HG03521 (cell line): ENCODE measurements around the gene ZNF521.

Experiments
- ATAC-seq: cut with Tn5 transposase; IDR thresholded peaks from one replicate; pipeline ENCODE4 v1.9.1; 2021; ENCODE audit warnings: mild to moderate bottlenecking, moderate library complexity; ENCODE audit not compliant: unreplicated experiment

ZNF521 gene

GRCh38 chr18:25133879-25134278 is 218.1 kb downstream of the ZNF521 start:
- no peak for ATAC-seq

- no peak for ATAC-seq
Measured at GRCh38 chr18:25132786-25133496, 219.0 kb downstream of the ZNF521 start.

GRCh38 chr18:25126751-25127150 is 225.2 kb downstream of the ZNF521 start:
- ATAC-seq, result no peak

GRCh38 chr18:25125680-25126079 is 226.3 kb downstream of the ZNF521 start:
- ATAC-seq, result no peak

- ATAC-seq, result no peak
Measured at GRCh38 chr18:25123438-25124232, 228.3 kb downstream of the ZNF521 start.

GRCh38 chr18:25121442-25121841 is 230.5 kb downstream of the ZNF521 start:
- ATAC-seq, result no peak

GRCh38 chr18:25113566-25113965 is 238.4 kb downstream of the ZNF521 start:
- ATAC-seq, result no peak

- ATAC-seq, result no peak
Measured at GRCh38 chr18:25112821-25113434, 239.0 kb downstream of the ZNF521 start.

- ATAC-seq, result no peak
Measured at GRCh38 chr18:25111377-25112288, 240.3 kb downstream of the ZNF521 start.

- no peak for ATAC-seq
Measured at GRCh38 chr18:25109484-25109883, 242.5 kb downstream of the ZNF521 start.

- no peak for ATAC-seq
Measured at GRCh38 chr18:25103468-25104155, 248.4 kb downstream of the ZNF521 start.

GRCh38 chr18:25102662-25103061 is 249.3 kb downstream of the ZNF521 start:
- no peak for ATAC-seq

GRCh38 chr18:25100418-25100817 is 251.5 kb downstream of the ZNF521 start:
- ATAC-seq, result no peak

- no peak for ATAC-seq
Measured at GRCh38 chr18:25099895-25100294, 252.1 kb downstream of the ZNF521 start.

GRCh38 chr18:25097569-25098056 is 254.4 kb downstream of the ZNF521 start:
- no peak for ATAC-seq

GRCh38 chr18:25097057-25097456 is 254.9 kb downstream of the ZNF521 start:
- no peak for ATAC-seq

GRCh38 chr18:25093141-25093540 is 258.8 kb downstream of the ZNF521 start:
- no peak for ATAC-seq

- no peak for ATAC-seq
Measured at GRCh38 chr18:25089470-25089869, 262.5 kb downstream of the ZNF521 start.

GRCh38 chr18:25086876-25087275 is 265.1 kb downstream of the ZNF521 start:
- no peak for ATAC-seq

- ATAC-seq, result no peak
Measured at GRCh38 chr18:25081001-25081400, 271.0 kb downstream of the ZNF521 start.
